ENCODE results near the gene MACIR. TPM values are rescaled to one million over a fixed set of nuclear protein-coding genes. Genes with fewer than 3 reads are reported as not detected.

The MACIR gene
- total RNA-seq, 1 experiment from 2014 or later: 21.0 TPM

DNA sequence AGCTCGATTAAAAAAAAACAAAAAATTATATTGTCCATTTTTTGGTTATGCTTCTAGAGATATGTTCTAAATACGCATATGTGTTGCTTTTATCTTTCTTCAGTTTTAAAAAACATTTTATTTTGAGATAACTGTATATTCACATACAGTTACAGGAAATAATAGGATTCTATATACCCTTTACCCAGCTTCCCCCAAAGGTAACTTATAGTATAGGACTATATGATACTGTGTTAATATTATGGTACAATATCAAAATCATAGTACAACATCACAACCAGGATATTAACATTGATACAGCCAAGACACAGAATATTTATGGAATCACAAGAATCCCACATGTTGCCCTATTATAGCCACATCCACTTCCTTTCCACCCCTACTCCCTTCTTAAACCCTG is 9.5 kb upstream of the MACIR start:
- no peak overlapping the region for H3K4me3 ChIP-seq
- ChIA-PET CTCF (no interaction called here), POLR2A (ENCODE audit: unreplicated experiment) (no interaction called here)
- H3K36me3 ChIP-seq (ENCODE audit: low read depth): no peaks in the 10 kb centered on the region
- no peak overlapping the region for H3K27ac ChIP-seq
- no peaks in the 10 kb centered on the region for H3K4me1 ChIP-seq (replicated peaks; ENCODE audit: insufficient read depth)
- no peak for DNase-seq
- H3F3A ChIP-seq (ENCODE audit: insufficient read depth, low read depth): no peaks in the 10 kb centered on the region
- H3K4me2 ChIP-seq: no peak overlapping the region
- H3K27me3 ChIP-seq (ENCODE audit: insufficient read depth, low read depth): no peaks in the 10 kb centered on the region
- TF ChIP-seq EZH2 (IDR thresholded peaks at IDR 0.05; ENCODE audit: low read depth): no peak
- TF ChIP-seq, protein P1, sequence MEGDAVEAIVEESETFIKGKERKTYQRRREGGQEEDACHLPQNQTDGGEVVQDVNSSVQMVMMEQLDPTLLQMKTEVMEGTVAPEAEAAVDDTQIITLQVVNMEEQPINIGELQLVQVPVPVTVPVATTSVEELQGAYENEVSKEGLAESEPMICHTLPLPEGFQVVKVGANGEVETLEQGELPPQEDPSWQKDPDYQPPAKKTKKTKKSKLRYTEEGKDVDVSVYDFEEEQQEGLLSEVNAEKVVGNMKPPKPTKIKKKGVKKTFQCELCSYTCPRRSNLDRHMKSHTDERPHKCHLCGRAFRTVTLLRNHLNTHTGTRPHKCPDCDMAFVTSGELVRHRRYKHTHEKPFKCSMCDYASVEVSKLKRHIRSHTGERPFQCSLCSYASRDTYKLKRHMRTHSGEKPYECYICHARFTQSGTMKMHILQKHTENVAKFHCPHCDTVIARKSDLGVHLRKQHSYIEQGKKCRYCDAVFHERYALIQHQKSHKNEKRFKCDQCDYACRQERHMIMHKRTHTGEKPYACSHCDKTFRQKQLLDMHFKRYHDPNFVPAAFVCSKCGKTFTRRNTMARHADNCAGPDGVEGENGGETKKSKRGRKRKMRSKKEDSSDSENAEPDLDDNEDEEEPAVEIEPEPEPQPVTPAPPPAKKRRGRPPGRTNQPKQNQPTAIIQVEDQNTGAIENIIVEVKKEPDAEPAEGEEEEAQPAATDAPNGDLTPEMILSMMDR (conservative IDR thresholded peaks at IDR 0.05): no peak
- intact Hi-C loops (cut with micrococcal nuclease; ENCODE audit: unreplicated experiment): no loop called here
- no peaks in the 10 kb centered on the region for H3K9me2 ChIP-seq (ENCODE audit: insufficient read depth)
- no peaks in the 10 kb centered on the region for H4K20me1 ChIP-seq (ENCODE audit: insufficient read depth)
- H2AFZ ChIP-seq: no peak overlapping the region
- no peaks in the 10 kb centered on the region for H3K9me3 ChIP-seq (ENCODE audit: insufficient read depth, low read depth)
- no TSS peak for BruUV-seq (replicated peaks)
- no peaks in the 10 kb centered on the region for H3K79me2 ChIP-seq (ENCODE audit: low read depth)

DNA sequence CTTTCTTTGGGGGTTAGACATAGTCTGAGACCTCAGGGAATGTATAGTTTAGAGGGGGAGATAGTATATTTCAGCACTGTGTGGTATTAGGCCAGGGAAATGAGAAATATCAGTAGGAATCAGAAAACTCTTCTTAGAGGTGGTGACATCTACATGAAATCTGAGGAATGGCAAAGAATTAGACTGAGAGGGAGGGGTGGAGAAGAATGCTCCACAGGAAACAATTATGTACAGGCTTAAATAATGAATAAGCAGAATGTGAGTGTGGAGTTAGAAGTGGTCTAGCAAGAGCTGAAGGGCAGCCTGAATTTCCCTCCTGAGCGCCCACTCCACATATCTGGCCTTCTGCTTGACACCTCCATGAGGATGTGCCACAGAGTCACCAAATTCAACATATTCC is 3.6 kb upstream of the MACIR start:
- Histone ChIP-seq H3K27ac (no peak overlapping the region), H3F3A (ENCODE audit: insufficient read depth, low read depth) (no peaks in the 10 kb centered on the region), H3K4me2 (no peak overlapping the region), H3K9me2 (ENCODE audit: insufficient read depth) (no peaks in the 10 kb centered on the region), H3K79me2 (ENCODE audit: low read depth) (peaks cover 8% of the 10 kb centered on the region), H3K9me3 (ENCODE audit: insufficient read depth, low read depth) (no peaks in the 10 kb centered on the region), H3K4me3 (no peak overlapping the region), H3K4me1 (replicated peaks; ENCODE audit: insufficient read depth) (peaks cover 5% of the 10 kb centered on the region), H3K36me3 (ENCODE audit: low read depth) (no peaks in the 10 kb centered on the region), H2AFZ (no peak overlapping the region), H4K20me1 (ENCODE audit: insufficient read depth) (no peaks in the 10 kb centered on the region), H3K27me3 (ENCODE audit: insufficient read depth, low read depth) (no peaks in the 10 kb centered on the region)
- no TSS peak for BruUV-seq (replicated peaks)
- intact Hi-C loops (cut with micrococcal nuclease; ENCODE audit: unreplicated experiment): no loop called here
- ChIA-PET CTCF (no interaction called here), POLR2A (ENCODE audit: unreplicated experiment) (no interaction called here)
- no peak for DNase-seq
- TF ChIP-seq, protein P1 (conservative IDR thresholded peaks at IDR 0.05): no peak
- no peak for TF ChIP-seq EZH2 (IDR thresholded peaks at IDR 0.05; ENCODE audit: low read depth)

DNA sequence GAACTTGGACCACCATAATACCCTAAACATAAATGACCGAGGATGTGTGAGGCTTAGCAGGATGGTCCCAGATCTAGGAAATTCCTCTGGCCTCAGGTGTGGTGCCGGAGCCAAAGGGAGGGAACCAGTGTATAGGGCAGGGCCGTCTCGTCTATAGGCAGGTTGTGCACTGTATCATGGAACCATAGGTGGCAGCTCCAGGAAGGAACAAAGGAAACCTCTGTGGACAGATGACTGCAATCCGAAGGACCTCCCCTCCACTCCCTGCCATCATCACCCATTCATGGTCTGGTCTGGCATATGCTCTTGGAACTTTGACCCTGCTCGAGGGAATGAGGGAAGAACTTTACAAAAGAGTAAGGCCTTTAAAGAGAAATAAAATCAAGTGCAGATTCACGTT is 2.9 kb upstream of the MACIR start:
- no peaks in the 10 kb centered on the region for H3K9me3 ChIP-seq (ENCODE audit: insufficient read depth, low read depth)
- no TSS peak for BruUV-seq (replicated peaks)
- POLR2A ChIA-PET (ENCODE audit: unreplicated experiment): no interaction called here
- no peaks in the 10 kb centered on the region for H3K27me3 ChIP-seq (ENCODE audit: insufficient read depth, low read depth)
- intact Hi-C loops (cut with micrococcal nuclease; ENCODE audit: unreplicated experiment): no loop called here
- no peak overlapping the region for H2AFZ ChIP-seq
- no peak overlapping the region for H3K4me2 ChIP-seq
- H3K27ac ChIP-seq: no peak overlapping the region
- TF ChIP-seq EZH2 (IDR thresholded peaks at IDR 0.05; ENCODE audit: low read depth): no peak
- TF ChIP-seq, protein P1 (conservative IDR thresholded peaks at IDR 0.05): no peak
- CTCF ChIA-PET: no interaction called here
- peaks cover 6% of the 10 kb centered on the region for H3K4me1 ChIP-seq (replicated peaks; ENCODE audit: insufficient read depth)
- DNase-seq: no peak
- no peaks in the 10 kb centered on the region for H4K20me1 ChIP-seq (ENCODE audit: insufficient read depth)
- H3K4me3 ChIP-seq: no peak overlapping the region
- peaks cover 16% of the 10 kb centered on the region for H3K79me2 ChIP-seq (ENCODE audit: low read depth)
- no peaks in the 10 kb centered on the region for H3K36me3 ChIP-seq (ENCODE audit: low read depth)
- no peaks in the 10 kb centered on the region for H3K9me2 ChIP-seq (ENCODE audit: insufficient read depth)
- no peaks in the 10 kb centered on the region for H3F3A ChIP-seq (ENCODE audit: insufficient read depth, low read depth)

All from PC-9 (cell line).